ES-I3 (cell line): ENCODE results near the gene SYNDIG1.

Source experiments
- H3K36me3 ChIP-seq: 2 replicates; pipeline ENCODE4 v1.6.1; 2013; ENCODE audit warnings: mild to moderate bottlenecking, low read length, control low read depth, moderate library complexity; ENCODE audit not compliant: insufficient read depth
- H3K4me1 ChIP-seq: 2 replicates; pipeline ENCODE4 v1.6.1; 2013; ENCODE audit warnings: mild to moderate bottlenecking, control low read depth, low read length; ENCODE audit not compliant: insufficient read depth
- H3K9ac ChIP-seq: 2 replicates; pipeline ENCODE4 v1.6.1; 2013; ENCODE audit warnings: low read depth, mild to moderate bottlenecking, low read length, moderate library complexity
- H3K9me3 ChIP-seq: 2 replicates; pipeline ENCODE4 v1.6.1; 2013; ENCODE audit warnings: mild to moderate bottlenecking, low read length, moderate library complexity; ENCODE audit not compliant: control insufficient read depth, insufficient read depth

The SYNDIG1 gene

GRCh38 chr20:24651976-24652345, 182.5 kb downstream of the SYNDIG1 start:
- Histone ChIP-seq H3K9me3 (no peaks in the 10 kb centered on the region; the same call in 1 of the 2 replicates), H3K36me3 (no peaks in the 10 kb centered on the region), H3K9ac (no peak overlapping the region), H3K4me1 (peaks cover 3% of the 10 kb centered on the region; the same call in 1 of the 2 replicates)

GRCh38 chr20:24653306-24653705, 183.9 kb downstream of the SYNDIG1 start:
- H3K4me1 ChIP-seq: peaks cover 3% of the 10 kb centered on the region; the same call in 1 of the 2 replicates
- H3K9me3 ChIP-seq: no peaks in the 10 kb centered on the region; the same call in 1 of the 2 replicates
- H3K9ac ChIP-seq: no peak overlapping the region
- H3K36me3 ChIP-seq: no peaks in the 10 kb centered on the region

GRCh38 chr20:24654425-24654824, 185.0 kb downstream of the SYNDIG1 start:
- Histone ChIP-seq H3K36me3 (no peaks in the 10 kb centered on the region), H3K9me3 (no peaks in the 10 kb centered on the region; the same call in 1 of the 2 replicates), H3K9ac (no peak overlapping the region)

GRCh38 chr20:24656391-24656790, 187.0 kb downstream of the SYNDIG1 start:
- H3K36me3 ChIP-seq: no peaks in the 10 kb centered on the region
- peaks cover 3% of the 10 kb centered on the region; the same call in 1 of the 2 replicates for H3K4me1 ChIP-seq
- no peaks in the 10 kb centered on the region; the same call in 1 of the 2 replicates for H3K9me3 ChIP-seq
- no peak overlapping the region for H3K9ac ChIP-seq

More at GRCh38 chr20:24654425-24654824, 185.0 kb downstream of the SYNDIG1 start:
- peaks cover 3% of the 10 kb centered on the region; the same call in 1 of the 2 replicates for H3K4me1 ChIP-seq

- Histone ChIP-seq H3K9ac (no peak overlapping the region), H3K36me3 (no peaks in the 10 kb centered on the region), H3K9me3 (no peaks in the 10 kb centered on the region), H3K4me1 (peaks cover 3% of the 10 kb centered on the region; the same call in 1 of the 2 replicates)
These were observed 187.8 kb downstream of the SYNDIG1 start for GRCh38 chr20:24657196-24657595.

GRCh38 chr20:24657878-24658620, 188.6 kb downstream of the SYNDIG1 start:
- Histone ChIP-seq H3K36me3 (no peaks in the 10 kb centered on the region), H3K4me1 (peaks cover 3% of the 10 kb centered on the region; the same call in 1 of the 2 replicates), H3K9ac (no peak overlapping the region), H3K9me3 (no peaks in the 10 kb centered on the region)

- no peaks in the 10 kb centered on the region for H3K9me3 ChIP-seq
- H3K9ac ChIP-seq: no peak overlapping the region
- no peaks in the 10 kb centered on the region for H3K36me3 ChIP-seq
- H3K4me1 ChIP-seq: no peaks in the 10 kb centered on the region
These were observed 189.7 kb downstream of the SYNDIG1 start for GRCh38 chr20:24658920-24659660.

GRCh38 chr20:24659835-24660234, 190.4 kb downstream of the SYNDIG1 start:
- no peaks in the 10 kb centered on the region for H3K36me3 ChIP-seq
- no peaks in the 10 kb centered on the region for H3K9me3 ChIP-seq
- H3K9ac ChIP-seq: no peak overlapping the region
- no peaks in the 10 kb centered on the region for H3K4me1 ChIP-seq

- Histone ChIP-seq H3K36me3 (no peaks in the 10 kb centered on the region), H3K9ac (no peak overlapping the region), H3K9me3 (no peaks in the 10 kb centered on the region), H3K4me1 (no peaks in the 10 kb centered on the region)
These were observed 191.2 kb downstream of the SYNDIG1 start for GRCh38 chr20:24660651-24661050.

GRCh38 chr20:24661255-24661654, 191.8 kb downstream of the SYNDIG1 start:
- Histone ChIP-seq H3K9ac (no peak overlapping the region), H3K4me1 (no peaks in the 10 kb centered on the region), H3K36me3 (no peaks in the 10 kb centered on the region), H3K9me3 (no peaks in the 10 kb centered on the region)

- H3K4me1 ChIP-seq: no peaks in the 10 kb centered on the region
These were observed 192.9 kb downstream of the SYNDIG1 start for GRCh38 chr20:24662322-24662721.

GRCh38 chr20:24662752-24663365, 193.4 kb downstream of the SYNDIG1 start:
- no peaks in the 10 kb centered on the region for H3K36me3 ChIP-seq
- H3K9ac ChIP-seq: no peak overlapping the region
- H3K4me1 ChIP-seq: no peaks in the 10 kb centered on the region
- no peaks in the 10 kb centered on the region for H3K9me3 ChIP-seq

More at GRCh38 chr20:24662322-24662721, 192.9 kb downstream of the SYNDIG1 start:
- Histone ChIP-seq H3K9me3 (no peaks in the 10 kb centered on the region), H3K36me3 (no peaks in the 10 kb centered on the region), H3K9ac (no peak overlapping the region)

GRCh38 chr20:24663496-24663895, 194.1 kb downstream of the SYNDIG1 start:
- H3K9ac ChIP-seq: no peak overlapping the region
- H3K36me3 ChIP-seq: no peaks in the 10 kb centered on the region
- H3K9me3 ChIP-seq: no peaks in the 10 kb centered on the region
- H3K4me1 ChIP-seq: no peaks in the 10 kb centered on the region

- no peaks in the 10 kb centered on the region for H3K36me3 ChIP-seq
- no peaks in the 10 kb centered on the region for H3K4me1 ChIP-seq
- no peaks in the 10 kb centered on the region for H3K9me3 ChIP-seq
- no peak overlapping the region for H3K9ac ChIP-seq
These were observed 195.0 kb downstream of the SYNDIG1 start for GRCh38 chr20:24664266-24664986.
